GM12878 (cell line): ENCODE data around the gene ANKDD1A. TPM values are rescaled to one million over a fixed set of nuclear protein-coding genes. Genes with fewer than 3 reads are reported as not detected.

Experiments
- ATAC-seq: fragments of 200-7000 bp; cut with Tn5 transposase; 3 replicates; pipeline ENCODE4 v1.9.1; 2020; ENCODE audit warnings: mild to moderate bottlenecking, moderate library complexity
- BruUV-seq: library from RNA; stranded (reverse); fragments of 400-500 nt; replicated peaks from 2 replicates; lab custom pipeline; 2021; lab: Mats Ljungman, UMichigan
- CTCF ChIA-PET: fragments of 300-600 bp; sonication (Branson Sonifier 250); formaldehyde crosslinking; extraction: SDS; loops from one replicate; lab custom pipeline; 2021; ENCODE audit warnings: inconsistent platforms; lab: Yijun Ruan, JAX
- POLR2A ChIA-PET: fragments of 350-600 bp; formaldehyde crosslinking; extraction: SDS; loops from one replicate; lab custom pipeline; 2021; ENCODE audit warnings: inconsistent platforms; lab: Charles Lee
- RAD21 ChIA-PET: fragments of 300-600 bp; sonication (Branson Sonifier 250); formaldehyde crosslinking; loops from one replicate; lab custom pipeline; 2023; ENCODE audit warnings: antibody characterized with exemption; ENCODE audit not compliant: unreplicated experiment; lab: Charles Lee
- SMC1A ChIA-PET: fragments of 300-600 bp; sonication (Branson Sonifier 250); formaldehyde crosslinking; loops from one replicate; lab custom pipeline; 2023; ENCODE audit not compliant: unreplicated experiment, uncharacterized antibody; lab: Charles Lee
- DNase-seq: peaks from one replicate; pipeline ENCODE4 v3.0.0-alpha.2; 2011; ENCODE audit warnings: low read depth, low spot score
- FAIRE-seq: peaks from 3 replicates; lab custom pipeline; 2011; peaks lifted over from hg19 to GRCh38; lab: Jason Lieb, UNC
- H2AFZ ChIP-seq: 2 replicates; pipeline ENCODE4 v1.6.0; 2011; ENCODE audit warnings: low read depth, low read length, control low read depth; ENCODE audit not compliant: control insufficient read depth
- H3K27ac ChIP-seq: 2 replicates; pipeline ENCODE4 v1.5.1; 2011; ENCODE audit warnings: control low read depth; ENCODE audit not compliant: control insufficient read depth, insufficient read depth
- H3K27me3 ChIP-seq, 2 experiments: replicated peaks in 1 of 2; 2 replicates each; pipeline versions ENCODE4 v1.6.0 to v1.6.1; 2011; ENCODE audit warnings: low read length in 1 of 2; ENCODE audit not compliant: control insufficient read depth in 2 of 2, insufficient read depth in 2 of 2
- H3K36me3 ChIP-seq, 2 experiments: 2 replicates each; pipeline ENCODE4 v1.5.1; 2011; ENCODE audit warnings: low read length in 1 of 2; ENCODE audit not compliant: control insufficient read depth in 2 of 2, insufficient read depth in 2 of 2
- H3K4me1 ChIP-seq: 2 replicates; pipeline ENCODE4 v1.6.1; 2011; ENCODE audit warnings: mild to moderate bottlenecking, low read length, moderate library complexity, mixed read lengths; ENCODE audit not compliant: control insufficient read depth, insufficient read depth
- H3K4me2 ChIP-seq: 2 replicates; pipeline ENCODE4 v1.6.0; 2011; ENCODE audit warnings: control low read depth; ENCODE audit not compliant: control insufficient read depth, insufficient read depth
- H3K4me3 ChIP-seq: fragments of 200-600 bp; sonication (generic); 2 replicates; pipeline ENCODE4 v1.5.1; 2016
- H3K79me2 ChIP-seq: 2 replicates; pipeline ENCODE4 v1.6.0; 2011; ENCODE audit warnings: low read length; ENCODE audit not compliant: control insufficient read depth, insufficient read depth
- H3K9ac ChIP-seq: 2 replicates; pipeline ENCODE4 v1.8.0; 2011; ENCODE audit warnings: low read length, control low read depth, mixed read lengths; ENCODE audit not compliant: control insufficient read depth, insufficient read depth
- H3K9me3 ChIP-seq: replicated peaks from 3 replicates; pipeline ENCODE4 v1.5.1; 2011; ENCODE audit warnings: mild to moderate bottlenecking, low read length; ENCODE audit not compliant: control insufficient read depth, insufficient read depth
- H4K20me1 ChIP-seq: 2 replicates; pipeline ENCODE4 v1.6.0; 2011; ENCODE audit not compliant: control insufficient read depth, insufficient read depth
- ATF7 ChIP-seq: fragments of 450-650 bp; IDR thresholded peaks from 2 replicates; pipeline ENCODE4 v1.6.1; 2016; ENCODE audit warnings: low read depth, mild to moderate bottlenecking
- ETV6 ChIP-seq, 2 experiments: fragments of 450-650 bp in 1 of 2; IDR thresholded peaks in 1 of 2; conservative IDR thresholded peaks in 1 of 2; 2 replicates each; pipeline ENCODE4 v1.6.1; 2014; ENCODE audit warnings: antibody characterized with exemption in 1 of 2, borderline replicate concordance in 1 of 2, low read depth in 1 of 2, mild to moderate bottlenecking in 1 of 2, moderate library complexity in 1 of 2
- HDAC6 ChIP-seq: fragments of 200-600 bp; sonication (generic); IDR thresholded peaks from one replicate; pipeline ENCODE4 v1.8.0; 2017; ENCODE audit warnings: antibody characterized with exemption; ENCODE audit not compliant: unreplicated experiment
- KLF5 ChIP-seq: fragments of 450-650 bp; IDR thresholded peaks from 2 replicates; pipeline ENCODE4 v1.6.1; 2014; ENCODE audit warnings: mild to moderate bottlenecking; ENCODE audit not compliant: partially characterized antibody
- MEF2A ChIP-seq: IDR thresholded peaks from 2 replicates; pipeline ENCODE4 v1.6.1; 2011; ENCODE audit warnings: low read depth, mild to moderate bottlenecking, low read length, moderate library complexity; ENCODE audit not compliant: insufficient read depth
- NFYB ChIP-seq: IDR thresholded peaks from 2 replicates; pipeline ENCODE4 v1.6.1; 2011; ENCODE audit warnings: low read depth, mild to moderate bottlenecking, low read length, improper control_type of control experiment, moderate library complexity; ENCODE audit not compliant: insufficient read depth
- NR2C2 ChIP-seq: IDR thresholded peaks from 2 replicates; pipeline ENCODE4 v1.6.1; 2011; ENCODE audit warnings: borderline replicate concordance, low read depth; ENCODE audit not compliant: control insufficient read depth, insufficient read length
- PAX5 ChIP-seq: IDR thresholded peaks from 2 replicates; pipeline ENCODE4 v1.6.1; 2011; ENCODE audit warnings: low read depth, low read length, borderline replicate concordance
- TCF12 ChIP-seq: IDR thresholded peaks from 2 replicates; pipeline ENCODE4 v1.6.1; 2011; ENCODE audit warnings: low read depth, mild to moderate bottlenecking, low read length
- USF2 ChIP-seq: IDR thresholded peaks from 2 replicates; pipeline ENCODE4 v1.6.1; 2011; ENCODE audit warnings: low read depth, low read length, improper control_type of control experiment, borderline replicate concordance
- ZNF207 ChIP-seq: fragments of 450-650 bp; IDR thresholded peaks from 2 replicates; pipeline ENCODE4 v1.6.1; 2014; ENCODE audit warnings: antibody characterized with exemption, mild to moderate bottlenecking, borderline replicate concordance
- ZNF592 ChIP-seq: fragments of 450-650 bp; IDR thresholded peaks from 2 replicates; pipeline ENCODE4 v1.6.1; 2017; ENCODE audit warnings: mild to moderate bottlenecking, moderate library complexity
- WGBS: methylation state at CpG from one replicate; pipeline ENCODE4 v1.1.6; 2016; ENCODE audit warnings: low lambda C conversion rate; ENCODE audit not compliant: insufficient replicate concordance, insufficient coverage; ENCODE audit errors: missing lambda C conversion rate; 5-methylcytosine and 5-hydroxymethylcytosine counted together
- in situ Hi-C: fragments of 300-500 bp; cut with MboI; formaldehyde crosslinking; loops from 9 replicates; pipeline ENCODE4 v1.14.3; 2018; ENCODE audit warnings: mixed read lengths
- intact Hi-C: fragments of 100-400 bp; cut with micrococcal nuclease; formaldehyde crosslinking; loops from one replicate; pipeline ENCODE4 v1.14.2; 2022; ENCODE audit not compliant: unreplicated experiment
- polyA plus RNA-seq, 11 experiments: library from polyadenylated mRNA; depleted of rRNA in 4 of 11; unstranded in 6 of 11; stranded (reverse) in 5 of 11; fragments of >200 nt; fragmentation: Nextera tagmentation in 4 of 11; fragmentation: Illumina TruSeq in 1 of 11; extraction: Ambion mirVana in 4 of 11; extraction: Trizol in 1 of 11; gene quantifications; 1 replicate in 1 of 11; 2 replicates in 10 of 11; pipeline versions ENCODE4 v1.2.1 to v1.2.3, GENCODE V29; 2011 to 2016; ENCODE audit warnings: inconsistent platforms in 2 of 11, missing spikeins in 2 of 11, low read depth in 1 of 11
- total RNA-seq, 4 experiments: library from RNA; depleted of rRNA in 3 of 4; stranded (reverse); fragments of >200 nt in 3 of 4; fragmentation: Illumina TruSeq in 1 of 4; extraction: Trizol in 1 of 4; gene quantifications; 2 replicates each; pipeline versions ENCODE4 v1.2.1 to v1.2.3, GENCODE V29; 2013 to 2021
- TF ChIP-seq, protein P1 (sequence below): IDR thresholded peaks from 2 replicates; pipeline ENCODE4 v1.6.1; 2011; ENCODE audit warnings: mild to moderate bottlenecking, low read depth, low read length, moderate library complexity; ENCODE audit not compliant: insufficient replicate concordance

Gene ANKDD1A
- total and polyA plus RNA-seq, 10 of the 15 experiments (the other 5 are each of a cell fraction or from before 2014, with no cell fraction given), result 1.5 to 6.6 (median 4.1) TPM

DNA sequence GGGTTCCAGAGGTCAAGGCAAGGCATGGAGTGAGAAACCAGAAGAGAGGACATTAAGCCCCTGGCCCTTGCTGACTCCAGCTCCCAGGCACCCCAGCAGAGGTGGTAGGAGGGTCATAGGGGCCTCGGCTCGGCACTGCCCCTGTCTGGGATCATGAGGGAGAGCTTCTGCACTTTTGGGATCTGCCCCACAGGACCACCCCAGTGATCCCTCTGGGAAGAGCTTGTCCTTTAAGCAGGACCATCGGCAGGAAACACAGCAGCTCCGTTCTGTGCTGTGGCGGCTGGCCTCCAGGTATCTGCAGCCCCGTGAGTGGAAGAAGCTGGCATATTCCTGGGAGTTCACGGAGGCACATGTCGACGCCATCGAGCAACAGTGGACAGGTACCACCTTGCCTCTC, 35.5 kb downstream of the ANKDD1A start:
- CTCF ChIA-PET, result interaction anchor here (0.9 kb wide), 1 partner anchor 23 kb away, joined by 3 read pairs; no protein-coding TSS in a partner anchor
- in situ Hi-C loops, result no loop called here
- 98% methylated on average over 10 of the region's 10 CpGs for WGBS

More for the DNA sequence above, 35.5 kb downstream of the ANKDD1A start:
- no peaks in the 10 kb centered on the region for H3K27me3 ChIP-seq
- no peaks in the 10 kb centered on the region for H3K4me1 ChIP-seq
- ATAC-seq, result no peak
- no peak overlapping the region for H3K4me3 ChIP-seq
- RAD21 ChIA-PET, result no interaction called here
- no peaks in the 10 kb centered on the region for H3K9me3 ChIP-seq
- FAIRE-seq, result no peak
- no peak overlapping the region for H3K4me2 ChIP-seq
- H3K27ac ChIP-seq, result no peak overlapping the region
- no peak for DNase-seq
- intact Hi-C loops, result no loop called here
- TF ChIP-seq HDAC6 (no peak), TCF12 (no peak), ETV6 (conservative IDR thresholded peaks at IDR 0.05 in 1 of 2, IDR thresholded peaks at IDR 0.05 in 1 of 2; ENCODE audit: borderline replicate concordance in 1 of 2, low read depth in 1 of 2) (no peak), USF2 (no peak), ATF7 (no peak), MEF2A (no peak), NFYB (no peak), ZNF592 (no peak), ZNF207 (no peak), PAX5 (no peak), NR2C2 (no peak), KLF5 (no peak)
- TF ChIP-seq, protein P1, sequence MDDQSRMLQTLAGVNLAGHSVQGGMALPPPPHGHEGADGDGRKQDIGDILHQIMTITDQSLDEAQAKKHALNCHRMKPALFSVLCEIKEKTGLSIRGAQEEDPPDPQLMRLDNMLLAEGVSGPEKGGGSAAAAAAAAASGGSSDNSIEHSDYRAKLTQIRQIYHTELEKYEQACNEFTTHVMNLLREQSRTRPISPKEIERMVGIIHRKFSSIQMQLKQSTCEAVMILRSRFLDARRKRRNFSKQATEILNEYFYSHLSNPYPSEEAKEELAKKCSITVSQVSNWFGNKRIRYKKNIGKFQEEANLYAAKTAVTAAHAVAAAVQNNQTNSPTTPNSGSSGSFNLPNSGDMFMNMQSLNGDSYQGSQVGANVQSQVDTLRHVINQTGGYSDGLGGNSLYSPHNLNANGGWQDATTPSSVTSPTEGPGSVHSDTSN, result no peak
- POLR2A ChIA-PET, result no interaction called here
- SMC1A ChIA-PET, result no interaction called here
- H2AFZ ChIP-seq, result no peak overlapping the region
- H3K9ac ChIP-seq, result no peak overlapping the region
- BruUV-seq, result no TSS peak
- no peaks in the 10 kb centered on the region for H4K20me1 ChIP-seq
- H3K79me2 ChIP-seq, result no peaks in the 10 kb centered on the region
- no peaks in the 10 kb centered on the region for H3K36me3 ChIP-seq
